Coronary artery (tissue), 2 donors: Measurements from ENCODE around the gene LRRTM4.

ENCODE experiments used
- DNase-seq: peaks from one replicate; pipeline ENCODE4 v3.0.0-alpha.2; 2017; ENCODE audit warnings: low spot score
- H3K27ac ChIP-seq, 2 donors: fragments of 200-600 bp; sonication (generic); one replicate each; pipeline ENCODE4 v1.5.1; 2016 to 2019
- H3K4me3 ChIP-seq: fragments of 200-600 bp; sonication (generic); 2 replicates; pipeline ENCODE4 v1.5.1; 2016; ENCODE audit warnings: mild to moderate bottlenecking, moderate library complexity
- CTCF ChIP-seq: fragments of 200-600 bp; sonication (generic); IDR thresholded peaks from one replicate; pipeline ENCODE4 v1.5.1; 2019; ENCODE audit warnings: antibody characterized with exemption

LRRTM4 gene

DNA sequence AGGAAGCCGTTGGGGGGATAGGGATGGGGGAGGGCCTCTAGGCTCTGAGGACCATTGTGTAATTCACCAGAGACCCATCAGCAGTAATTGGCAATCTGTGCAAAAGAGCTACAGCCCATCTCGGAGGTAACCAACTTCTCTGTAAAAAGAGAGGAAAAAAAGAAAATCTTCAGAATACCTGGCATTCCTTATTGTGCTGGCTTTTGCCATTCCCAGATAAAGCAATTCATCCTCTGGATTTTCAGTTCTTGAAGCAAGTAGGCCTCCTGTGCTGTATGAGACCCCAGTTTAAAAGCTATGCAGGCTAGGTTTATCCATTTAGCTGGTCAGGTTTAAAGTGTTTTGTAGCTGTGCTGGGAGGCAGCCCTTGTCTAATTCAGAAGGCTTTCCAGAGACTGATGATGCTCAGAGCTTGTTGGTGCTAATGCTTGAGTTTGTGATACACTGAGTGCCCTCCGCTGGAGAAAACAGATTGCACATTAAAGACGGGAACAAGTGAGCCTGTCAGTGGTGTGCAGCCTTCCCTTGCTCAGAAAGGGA lies at the start of gene LRRTM4:
LRRTM4 (minus strand) TSS at position 446 of the 540 bp plus-strand sequence.
- DNase-seq = no peak
- H3K4me3 ChIP-seq = no peak within 1 kb of the TSS
- H3K27ac ChIP-seq = no peak within 1 kb of the TSS
- TF ChIP-seq CTCF = no peak

GRCh38 chr2:77571545-77571944 lies 49.4 kb upstream of the LRRTM4 start:
- Histone ChIP-seq H3K4me3 (no peak overlapping the region), H3K27ac (no peak overlapping the region)
- no peak for TF ChIP-seq CTCF
- DNase-seq = no peak

DNA sequence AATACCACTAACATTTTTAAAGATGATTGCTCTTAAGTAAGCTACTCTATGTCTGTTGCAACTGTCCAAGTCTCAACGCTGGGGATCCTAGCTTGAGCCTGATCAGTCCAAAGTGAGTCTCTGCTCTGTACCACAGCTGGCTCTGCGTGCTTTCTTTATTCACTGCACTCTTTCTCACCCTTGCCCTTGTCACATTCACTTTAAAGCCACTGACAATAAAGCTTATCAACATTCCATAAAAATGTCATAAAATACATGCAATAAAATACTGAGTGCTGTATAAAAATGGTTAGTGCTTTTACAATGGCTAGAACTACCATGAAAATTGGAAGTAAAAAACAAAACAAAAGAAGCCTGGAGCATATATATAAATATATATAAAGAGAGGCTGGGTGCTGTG lies 45.5 kb upstream of the LRRTM4 start:
- no peak for TF ChIP-seq CTCF
- no peak for DNase-seq
- Histone ChIP-seq H3K27ac (no peak overlapping the region), H3K4me3 (no peak overlapping the region)

- Histone ChIP-seq H3K4me3 (no peak overlapping the region), H3K27ac (no peak overlapping the region)
- no peak for TF ChIP-seq CTCF
- no peak for DNase-seq
Measured at GRCh38 chr2:77566582-77566981, 44.4 kb upstream of the LRRTM4 start.

GRCh38 chr2:77566131-77566530 lies 44.0 kb upstream of the LRRTM4 start:
- H3K4me3 ChIP-seq = no peak overlapping the region
- no peak for DNase-seq
- no peak overlapping the region for H3K27ac ChIP-seq
- TF ChIP-seq CTCF = no peak

DNA sequence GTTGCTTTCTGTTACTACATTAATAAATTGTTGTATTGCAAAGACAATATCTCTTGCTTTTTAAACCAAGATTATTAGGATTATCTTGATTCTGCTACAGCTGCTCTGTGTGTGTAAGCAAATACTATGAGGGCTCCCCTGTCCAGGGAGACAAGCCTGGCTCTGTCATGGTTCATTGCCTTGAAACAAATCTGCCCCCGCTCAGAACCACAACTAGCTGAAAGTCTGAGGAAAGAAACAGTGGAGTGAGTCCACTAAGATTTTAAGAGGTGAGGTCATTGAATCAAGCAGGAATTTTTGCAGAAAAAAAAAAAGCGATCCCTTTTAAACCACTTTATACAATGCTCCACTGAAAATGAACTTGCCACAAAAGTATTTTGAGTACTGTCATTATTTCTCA lies 30.8 kb upstream of the LRRTM4 start:
- H3K4me3 ChIP-seq = no peak overlapping the region
- no peak overlapping the region for H3K27ac ChIP-seq
- TF ChIP-seq CTCF = no peak
- DNase-seq = no peak

DNA sequence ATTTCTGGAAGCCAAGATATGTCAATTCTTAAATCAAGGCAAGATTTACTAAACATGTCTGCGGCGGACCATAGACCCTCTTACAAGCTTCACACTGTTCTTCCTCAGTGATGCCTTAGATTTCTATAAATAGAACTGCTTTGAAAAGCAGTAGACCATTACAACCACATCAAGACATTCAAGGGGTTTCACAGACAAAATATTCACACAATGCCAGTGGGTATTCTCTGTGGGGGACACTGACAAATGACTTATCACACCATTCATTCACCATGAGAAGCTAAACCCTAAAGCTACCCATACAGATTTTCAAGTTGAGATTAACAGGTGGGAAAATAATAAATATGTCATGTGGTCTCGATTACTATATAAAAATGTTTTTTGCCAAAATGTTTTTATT lies 15.9 kb upstream of the LRRTM4 start:
- no peak overlapping the region for H3K4me3 ChIP-seq
- no peak overlapping the region for H3K27ac ChIP-seq
- TF ChIP-seq CTCF = no peak
- no peak for DNase-seq
